GM18858 (cell line): ENCODE measurements around the gene SIPA1L3.
"Not testable (repeated sequence)": the region's sequence is repeated elsewhere in the genome, so short reads cannot be mapped to it uniquely, and the experiment has no call there.

Source experiments
- ATAC-seq: cut with Tn5 transposase; IDR thresholded peaks from one replicate; pipeline ENCODE4 v1.9.1; 2021; ENCODE audit not compliant: unreplicated experiment

Gene SIPA1L3

GRCh38 chr19:38063928-38064327 lies 156.9 kb downstream of the SIPA1L3 start:
- ATAC-seq: no peak

GRCh38 chr19:38064661-38065425 lies 157.8 kb downstream of the SIPA1L3 start:
- no peak for ATAC-seq

GRCh38 chr19:38065775-38066174 lies 158.8 kb downstream of the SIPA1L3 start:
- not testable (repeated sequence) for ATAC-seq

GRCh38 chr19:38068826-38069225 lies 161.8 kb downstream of the SIPA1L3 start:
- ATAC-seq: no peak

- no peak for ATAC-seq
These were observed 163.6 kb downstream of the SIPA1L3 start for GRCh38 chr19:38070573-38070972.

GRCh38 chr19:38071054-38071453 lies 164.0 kb downstream of the SIPA1L3 start:
- not testable (repeated sequence) for ATAC-seq

- ATAC-seq: no peak
These were observed 164.6 kb downstream of the SIPA1L3 start for GRCh38 chr19:38071647-38072046.

- ATAC-seq: no peak
These were observed 166.1 kb downstream of the SIPA1L3 start for GRCh38 chr19:38072776-38073750.

- no peak for ATAC-seq
These were observed 167.1 kb downstream of the SIPA1L3 start for GRCh38 chr19:38073841-38074685.

- ATAC-seq: no peak
These were observed 169.3 kb downstream of the SIPA1L3 start for GRCh38 chr19:38076337-38076736.

GRCh38 chr19:38078302-38078930 lies 171.4 kb downstream of the SIPA1L3 start:
- no peak for ATAC-seq

GRCh38 chr19:38079926-38080380 lies 172.9 kb downstream of the SIPA1L3 start:
- ATAC-seq: peak; percentile 69

- no peak for ATAC-seq
These were observed 174.7 kb downstream of the SIPA1L3 start for GRCh38 chr19:38081547-38082255.

- no peak for ATAC-seq
These were observed 175.5 kb downstream of the SIPA1L3 start for GRCh38 chr19:38082256-38083118.

GRCh38 chr19:38084196-38084595 lies 177.2 kb downstream of the SIPA1L3 start:
- no peak for ATAC-seq

GRCh38 chr19:38089440-38089839 lies 182.4 kb downstream of the SIPA1L3 start:
- ATAC-seq: no peak

GRCh38 chr19:38093154-38093553 lies 186.1 kb downstream of the SIPA1L3 start:
- no peak for ATAC-seq

GRCh38 chr19:38093587-38093986 lies 186.6 kb downstream of the SIPA1L3 start:
- ATAC-seq: no peak
